ENCODE results near the gene PVR.
"Not testable (repeated sequence)": the region's sequence is repeated elsewhere in the genome, so short reads cannot be mapped to it uniquely, and the experiment has no call there.

PVR gene, protein sequence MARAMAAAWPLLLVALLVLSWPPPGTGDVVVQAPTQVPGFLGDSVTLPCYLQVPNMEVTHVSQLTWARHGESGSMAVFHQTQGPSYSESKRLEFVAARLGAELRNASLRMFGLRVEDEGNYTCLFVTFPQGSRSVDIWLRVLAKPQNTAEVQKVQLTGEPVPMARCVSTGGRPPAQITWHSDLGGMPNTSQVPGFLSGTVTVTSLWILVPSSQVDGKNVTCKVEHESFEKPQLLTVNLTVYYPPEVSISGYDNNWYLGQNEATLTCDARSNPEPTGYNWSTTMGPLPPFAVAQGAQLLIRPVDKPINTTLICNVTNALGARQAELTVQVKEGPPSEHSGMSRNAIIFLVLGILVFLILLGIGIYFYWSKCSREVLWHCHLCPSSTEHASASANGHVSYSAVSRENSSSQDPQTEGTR

GRCh38 chr19:44643605-44644401 is at the start of gene PVR:
Gene PVR (plus strand): TSS chr19:44643910. CDS start chr19:44644097, 187 bp downstream.
- DNase-seq (ENCODE audit: low read depth in 2 of 2, low spot score in 1 of 2), result no peak

DNA sequence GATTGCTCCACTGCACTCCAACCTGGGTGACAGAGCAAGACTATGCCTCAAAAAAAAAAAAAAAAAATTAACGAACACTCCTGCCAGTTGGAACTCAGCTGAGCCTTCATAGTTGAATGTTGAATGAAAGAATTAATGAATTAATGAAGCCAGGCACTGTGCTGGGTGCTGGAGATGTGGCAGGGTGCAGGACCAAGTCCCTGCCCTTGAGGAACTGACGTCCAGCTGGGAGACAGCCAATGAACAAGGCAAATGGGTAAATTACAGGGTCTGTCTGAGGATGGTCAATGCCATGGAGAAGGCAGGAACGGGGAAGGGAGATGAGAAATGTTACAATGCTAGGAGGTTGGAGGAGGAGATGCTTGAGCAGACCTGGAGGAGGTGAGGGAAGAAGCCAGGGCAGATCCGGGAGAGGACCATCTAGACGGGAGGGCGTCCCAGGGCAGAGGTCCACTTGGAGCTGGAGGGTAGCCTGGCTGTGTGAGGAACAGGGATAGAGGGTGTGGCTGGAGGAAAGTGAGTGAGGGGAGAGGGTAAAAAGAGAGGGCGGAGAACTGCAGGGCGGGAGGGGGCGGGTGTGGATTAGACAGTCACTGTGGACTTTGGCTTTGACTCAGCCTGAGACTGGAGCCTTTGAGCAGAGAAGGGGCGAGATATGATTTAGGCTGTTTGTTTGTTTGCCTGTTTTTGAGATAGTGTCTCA is 47.1 kb upstream of the PVR start:
- no peak for DNase-seq (ENCODE audit: low read depth in 2 of 2, low spot score in 1 of 2)

DNA sequence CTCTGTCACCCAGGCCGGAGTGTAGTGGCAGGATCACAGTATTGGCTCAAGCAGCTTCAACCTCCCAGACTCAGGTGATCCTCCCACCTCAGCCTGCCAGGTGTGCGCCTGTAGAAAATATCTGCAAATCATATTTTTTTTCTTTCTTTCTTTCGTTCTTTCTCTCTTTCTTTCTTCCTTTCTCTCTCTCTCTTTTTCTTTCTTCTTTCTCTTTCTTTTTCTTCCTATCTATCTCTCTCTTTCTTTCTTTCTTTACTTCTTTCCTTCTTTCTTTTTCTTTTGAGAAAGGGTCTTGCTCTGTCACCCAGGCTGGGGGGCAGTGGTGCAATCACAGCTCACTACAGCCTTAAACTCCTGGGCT is 46.6 kb upstream of the PVR start:
- DNase-seq (ENCODE audit: low read depth in 2 of 2, low spot score in 1 of 2), result no peak

GRCh38 chr19:44598355-44598754 is 45.4 kb upstream of the PVR start:
- DNase-seq (ENCODE audit: low read depth in 2 of 2, low spot score in 1 of 2), result no peak

GRCh38 chr19:44598880-44599279 is 44.8 kb upstream of the PVR start:
- DNase-seq (ENCODE audit: low read depth in 2 of 2, low spot score in 1 of 2), result no peak

DNA sequence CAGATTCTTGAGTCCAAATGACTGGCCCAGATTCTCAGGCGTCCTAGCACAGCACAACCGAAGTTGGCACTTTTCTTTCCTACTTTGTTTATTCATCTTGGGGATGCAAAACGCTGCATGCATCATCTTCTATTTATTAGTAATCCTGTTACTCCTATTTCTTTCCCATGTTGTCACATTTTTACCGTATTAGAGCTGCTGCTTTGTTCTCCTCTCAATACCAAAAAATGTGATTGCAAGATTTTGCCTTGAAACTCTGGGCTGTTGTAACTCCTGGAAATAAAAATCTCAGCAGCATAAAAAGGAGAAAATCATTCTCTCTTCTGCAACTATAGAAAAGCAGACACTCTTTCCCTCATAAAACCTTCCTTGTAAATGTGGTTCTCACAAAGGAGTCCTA is 43.2 kb upstream of the PVR start:
- DNase-seq (ENCODE audit: low read depth in 2 of 2, low spot score in 1 of 2), result no peak

DNA sequence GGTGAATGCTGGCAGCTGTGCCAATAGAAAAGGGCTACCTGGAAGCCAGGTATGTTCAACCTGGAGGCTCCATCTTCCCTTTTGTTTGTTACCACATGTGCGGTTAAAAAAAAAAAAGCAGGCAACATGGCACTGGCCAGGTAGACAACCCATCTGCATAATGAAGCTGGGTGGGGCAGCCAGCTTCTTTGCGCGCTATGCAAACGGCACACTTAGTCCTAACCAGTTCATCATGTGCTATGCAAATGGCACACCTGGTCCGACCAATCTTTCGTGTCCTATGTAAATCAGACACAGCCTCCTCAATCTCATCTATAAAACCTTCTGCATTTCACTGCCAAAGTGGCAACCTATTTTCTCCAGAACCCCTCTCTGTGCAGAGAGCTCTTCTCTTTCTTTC is 41.6 kb upstream of the PVR start:
- no peak for DNase-seq (ENCODE audit: low read depth in 2 of 2, low spot score in 1 of 2)

DNA sequence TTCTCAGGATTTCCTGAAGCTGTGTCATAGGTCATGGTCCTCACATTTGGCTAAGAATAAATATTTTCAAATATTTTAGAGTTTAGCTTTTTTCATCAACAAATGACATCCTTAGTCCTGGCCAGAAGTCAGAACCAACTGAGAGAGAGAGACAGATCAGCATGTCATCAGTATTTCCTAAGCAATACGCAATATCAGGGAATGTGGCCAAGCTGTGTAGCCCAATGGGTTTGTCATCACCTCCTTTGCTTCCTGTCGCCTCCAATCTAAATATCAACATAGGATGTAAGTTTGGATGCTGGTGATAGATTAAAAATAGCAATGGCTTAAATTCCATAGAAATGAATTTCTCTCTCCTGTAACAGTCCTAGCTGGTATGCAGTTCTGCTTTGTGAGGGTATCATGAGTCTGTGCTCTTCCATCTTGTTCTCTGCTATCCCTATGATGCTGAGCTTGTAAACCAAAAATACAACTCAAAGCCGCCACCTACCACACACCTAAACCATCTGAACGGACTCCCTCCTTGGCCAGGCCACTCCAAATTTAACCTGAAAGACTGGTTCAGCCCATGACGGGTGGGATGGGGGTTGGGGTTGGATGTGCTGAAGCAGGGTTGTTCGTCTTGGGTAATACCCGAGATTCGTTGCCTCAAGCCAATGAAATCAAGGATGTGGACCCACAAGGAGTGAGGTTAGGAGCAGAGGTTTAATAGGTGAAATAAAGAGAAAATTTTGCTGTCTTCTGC is 40.3 kb upstream of the PVR start:
- no peak for DNase-seq (ENCODE audit: low read depth in 2 of 2, low spot score in 1 of 2)

DNA sequence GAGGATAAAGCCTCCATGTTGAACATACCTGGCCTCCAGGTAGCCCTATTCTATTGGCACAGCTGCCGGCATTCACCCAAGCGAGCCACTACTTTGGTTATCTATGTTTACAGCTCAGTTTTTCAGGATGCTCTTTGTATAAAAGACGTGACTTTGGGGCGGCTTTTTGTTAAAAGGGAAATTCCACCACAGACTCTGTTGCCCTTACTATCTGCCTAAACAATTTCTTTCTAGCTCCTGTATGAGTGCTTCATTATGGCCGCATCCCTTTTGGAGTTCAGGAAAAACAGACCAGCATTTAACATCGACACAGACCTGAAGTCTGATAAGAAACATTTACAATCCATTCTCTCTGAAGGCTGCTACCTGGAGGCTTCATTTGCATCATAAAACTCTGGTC is 39.5 kb upstream of the PVR start:
- no peak for DNase-seq (ENCODE audit: low read depth in 2 of 2, low spot score in 1 of 2)

- no peak for DNase-seq (ENCODE audit: low read depth in 2 of 2, low spot score in 1 of 2)
Measured at GRCh38 chr19:44605547-44605946, 38.2 kb upstream of the PVR start.

DNA sequence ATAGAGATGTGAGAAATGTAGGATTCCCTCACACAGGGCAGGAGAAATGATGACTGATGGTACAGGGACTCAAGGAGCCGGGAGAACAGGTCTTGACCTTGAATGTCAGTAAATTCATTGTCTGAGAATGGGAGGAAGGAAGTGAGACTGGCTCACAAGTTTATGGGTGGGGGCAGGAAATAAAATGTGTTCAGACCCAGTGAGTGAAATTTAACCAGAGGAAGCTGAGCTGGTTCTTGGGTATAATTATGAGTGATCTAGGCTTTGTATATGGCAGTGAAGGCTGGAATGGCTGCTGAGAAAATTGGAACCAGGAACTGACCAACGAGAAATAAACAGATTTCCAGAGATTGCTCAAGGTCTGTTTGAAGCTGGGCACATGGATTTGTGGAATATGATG is 36.7 kb upstream of the PVR start:
- DNase-seq (ENCODE audit: low read depth in 2 of 2, low spot score in 1 of 2), result no peak

- no peak for DNase-seq (ENCODE audit: low read depth in 2 of 2, low spot score in 1 of 2)
Measured at GRCh38 chr19:44607917-44608316, 35.8 kb upstream of the PVR start.

GRCh38 chr19:44608391-44608821 is 35.3 kb upstream of the PVR start:
- DNase-seq (ENCODE audit: low read depth in 2 of 2, low spot score in 1 of 2), result no peak

DNA sequence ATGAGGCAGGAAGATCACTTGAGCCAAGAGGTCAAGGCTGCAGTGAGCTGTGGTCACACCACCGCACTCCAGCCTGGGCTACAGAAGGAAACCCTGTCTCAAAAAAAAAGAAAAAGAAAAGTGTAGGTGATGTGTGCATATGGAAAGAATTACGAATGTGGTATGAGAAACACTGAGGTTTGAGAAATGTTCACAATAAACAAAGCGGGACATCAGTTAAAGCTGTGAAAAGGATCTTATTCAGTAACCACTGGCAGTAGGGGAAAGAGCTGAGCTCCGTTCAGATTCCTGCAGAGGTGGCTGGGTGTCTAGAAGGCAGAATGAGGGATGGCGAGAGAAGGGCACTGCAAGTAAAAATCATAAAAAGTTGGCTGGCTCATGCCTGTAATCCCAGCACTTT is 34.5 kb upstream of the PVR start:
- no peak for DNase-seq (ENCODE audit: low read depth in 2 of 2, low spot score in 1 of 2)

DNA sequence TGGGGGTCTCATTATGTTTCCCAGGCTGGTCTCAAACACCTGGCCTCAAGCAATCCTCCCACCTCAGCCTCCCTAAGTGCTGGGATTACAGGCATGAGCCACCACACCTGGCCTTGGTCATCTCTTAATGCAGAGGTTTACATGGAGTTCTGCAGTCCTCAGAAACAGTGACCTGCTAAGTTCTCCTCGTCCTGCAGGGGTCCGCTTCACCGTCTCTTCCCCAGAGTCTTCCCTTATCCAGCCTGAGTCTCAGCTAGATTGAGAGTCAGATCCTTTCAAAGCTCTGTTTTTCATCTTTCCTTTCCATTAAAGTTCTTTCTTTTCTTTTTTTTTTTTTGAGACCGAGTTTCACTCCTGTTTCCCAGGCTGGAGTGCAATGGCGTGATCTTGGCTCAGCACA is 33.2 kb upstream of the PVR start:
- not testable (repeated sequence) for DNase-seq (ENCODE audit: low read depth in 2 of 2, low spot score in 1 of 2)

- no peak for DNase-seq (ENCODE audit: low read depth in 2 of 2, low spot score in 1 of 2)
Measured at GRCh38 chr19:44611812-44612295, 31.9 kb upstream of the PVR start.

DNA sequence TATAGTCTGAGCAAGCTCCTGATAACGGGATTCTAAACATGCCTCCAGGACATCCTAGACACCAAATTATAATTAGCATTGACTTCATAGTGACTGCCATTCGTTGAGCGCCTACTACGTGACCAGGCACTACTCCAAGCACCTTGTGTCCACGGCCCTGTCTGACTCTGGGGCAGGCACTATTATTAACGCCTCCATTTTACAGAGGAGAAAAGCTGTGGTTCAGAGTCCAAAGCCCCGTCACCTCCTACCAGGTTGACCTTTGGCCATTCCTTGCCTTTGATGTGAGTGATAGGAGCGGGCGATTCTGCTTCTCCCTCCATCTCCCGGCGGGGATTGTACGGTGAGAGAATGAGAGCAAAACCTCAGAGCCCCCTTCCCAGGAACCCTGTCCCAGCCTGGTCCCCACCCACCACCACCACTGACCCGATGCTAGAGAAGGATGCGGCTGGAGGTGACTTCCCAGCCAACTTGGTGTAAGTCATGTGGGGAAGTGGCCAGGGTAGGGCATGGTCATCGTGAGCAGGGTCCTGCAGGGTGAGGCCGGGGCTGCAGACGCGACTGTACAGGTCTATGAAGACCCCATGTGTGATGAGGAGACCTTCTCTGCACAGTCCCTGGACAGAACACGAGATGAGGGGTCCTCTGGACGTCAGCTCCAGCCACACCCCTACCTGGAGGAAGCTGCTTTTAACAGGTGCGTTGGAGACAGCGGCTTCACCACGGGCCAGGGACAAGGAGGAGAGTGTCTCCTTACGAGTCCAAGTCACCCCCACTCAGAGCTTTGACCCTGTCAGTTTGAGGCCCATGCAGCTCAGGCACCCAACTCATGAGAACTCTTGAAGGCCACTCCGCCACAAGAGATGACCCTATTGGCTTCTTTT is 30.2 kb upstream of the PVR start, which contains the start of gene IGSF23:
IGSF23 (plus strand) TSS at position 269 of the 884 bp plus-strand sequence; CDS start at position 352, 83 bp downstream.
- DNase-seq (ENCODE audit: low read depth in 2 of 2, low spot score in 1 of 2), result no peak

DNA sequence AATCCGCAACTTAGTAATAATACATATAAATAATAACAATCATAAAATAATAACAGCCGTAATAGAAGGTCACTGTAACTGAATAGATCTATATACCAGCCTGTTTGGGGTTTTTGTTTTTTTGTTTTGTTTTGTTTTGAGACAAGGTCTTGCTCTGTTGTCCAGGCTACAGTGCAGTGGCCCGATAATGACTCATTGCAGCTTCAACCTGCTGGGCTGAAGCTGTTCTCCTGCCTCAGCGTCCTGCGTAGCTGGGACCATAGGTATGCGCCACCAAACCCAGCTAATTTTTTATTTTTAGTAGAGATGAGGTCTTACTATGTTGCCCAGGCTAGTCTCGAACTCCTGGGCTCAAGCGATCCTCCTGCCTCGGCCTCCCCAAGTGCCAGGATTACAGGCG is 29.4 kb upstream of the PVR start:
- DNase-seq (ENCODE audit: low read depth in 2 of 2, low spot score in 1 of 2), result no peak

GRCh38 chr19:44615863-44616247 is 27.9 kb upstream of the PVR start:
- no peak for DNase-seq (ENCODE audit: low read depth in 2 of 2, low spot score in 1 of 2)
